Brain microvascular endothelial cell (primary cell): Measurements from ENCODE around the gene DENND4B.

Experiments
- DNase-seq: peaks from one replicate; pipeline ENCODE4 v3.0.0-alpha.2; 2020
- H3K27ac ChIP-seq: fragments of 250-450 bp; sonication (Bioruptor Pico); 2 replicates; pipeline ENCODE4 v1.5.1; 2020; ENCODE audit warnings: mild to moderate bottlenecking, moderate library complexity
- H3K27me3 ChIP-seq: fragments of 250-450 bp; sonication (Bioruptor Pico); replicated peaks from 2 replicates; pipeline ENCODE4 v1.5.1; 2020; ENCODE audit warnings: mild to moderate bottlenecking
- H3K36me3 ChIP-seq: fragments of 250-450 bp; sonication (Bioruptor Pico); replicated peaks from 2 replicates; pipeline ENCODE4 v1.5.1; 2020; ENCODE audit warnings: mild to moderate bottlenecking
- H3K4me3 ChIP-seq: 2 replicates; pipeline ENCODE4 v1.5.1; 2011; ENCODE audit warnings: low read depth, mild to moderate bottlenecking, control low read depth, low read length, moderate library complexity
- CTCF ChIP-seq: IDR thresholded peaks from 2 replicates; pipeline ENCODE4 v1.5.1; 2011; ENCODE audit warnings: low read depth, mild to moderate bottlenecking, moderate library complexity, low read length, control low read depth, inconsistent platforms; ENCODE audit errors: missing control alignments
- in situ Hi-C: cut with HindIII; loops from 2 replicates; pipeline ENCODE4 v1.10.0; 2017; ENCODE audit warnings: low sequenced_read_pairs, low pct_ligation_motif_present

The DENND4B gene

GRCh38 chr1:153945131-153945794 lies 1.3 kb downstream of the DENND4B start:
- Histone ChIP-seq H3K27ac (peak overlapping the region; percentile 81), H3K27me3 (no peaks in the 10 kb centered on the region), H3K4me3 (peak overlapping the region; percentile 79), H3K36me3 (peaks cover 24% of the 10 kb centered on the region)
- TF ChIP-seq CTCF = no peak
- in situ Hi-C loops = no loop called here
- no peak for DNase-seq

GRCh38 chr1:153944827-153945117 lies 1.7 kb downstream of the DENND4B start:
- Histone ChIP-seq H3K27ac (no peak overlapping the region), H3K4me3 (peak overlapping the region; percentile 79), H3K36me3 (peaks cover 22% of the 10 kb centered on the region), H3K27me3 (no peaks in the 10 kb centered on the region)
- TF ChIP-seq CTCF = no peak
- in situ Hi-C loops = no loop called here
- no peak for DNase-seq

- no peak for TF ChIP-seq CTCF
- Histone ChIP-seq H3K27ac (no peak overlapping the region), H3K27me3 (no peaks in the 10 kb centered on the region), H3K4me3 (no peak overlapping the region), H3K36me3 (peaks cover 18% of the 10 kb centered on the region)
- in situ Hi-C loops = no loop called here
- DNase-seq = no peak
These were observed 2.3 kb downstream of the DENND4B start for GRCh38 chr1:153944005-153944826.

GRCh38 chr1:153942766-153943549 lies 3.6 kb downstream of the DENND4B start:
- no peak for TF ChIP-seq CTCF
- no peak for DNase-seq
- H3K27ac ChIP-seq = no peak overlapping the region
- H3K4me3 ChIP-seq = no peak overlapping the region
- H3K27me3 ChIP-seq = no peaks in the 10 kb centered on the region
- in situ Hi-C loops = no loop called here
- H3K36me3 ChIP-seq = peaks cover 9% of the 10 kb centered on the region

- peaks cover 16% of the 10 kb centered on the region for H3K36me3 ChIP-seq
- no peaks in the 10 kb centered on the region for H3K27me3 ChIP-seq
- H3K27ac ChIP-seq = no peak overlapping the region
- DNase-seq = no peak
- TF ChIP-seq CTCF = no peak
- H3K4me3 ChIP-seq = no peak overlapping the region
- in situ Hi-C loops = no loop called here
These were observed 4.4 kb downstream of the DENND4B start for GRCh38 chr1:153941826-153942725.
